Ishikawa (cell line): ENCODE data around the gene BUD13.

Source experiments
- CEBPB ChIP-seq: IDR thresholded peaks from 2 replicates; pipeline ENCODE4 v1.6.1; 2012
- CREB1 ChIP-seq: IDR thresholded peaks from 2 replicates; pipeline ENCODE4 v1.6.1; 2012; ENCODE audit warnings: low read depth
- EGR1 ChIP-seq: IDR thresholded peaks from 2 replicates; pipeline ENCODE4 v1.6.1; 2012
- EP300 ChIP-seq: IDR thresholded peaks from 2 replicates; pipeline ENCODE4 v1.6.1; 2012; ENCODE audit warnings: borderline replicate concordance
- FOXM1 ChIP-seq: IDR thresholded peaks from 2 replicates; pipeline ENCODE4 v1.6.1; 2012; ENCODE audit warnings: low read depth, borderline replicate concordance
- NFIC ChIP-seq: IDR thresholded peaks from 2 replicates; pipeline ENCODE4 v1.6.1; 2012
- RAD21 ChIP-seq: IDR thresholded peaks from 2 replicates; pipeline ENCODE4 v1.6.1; 2012; ENCODE audit warnings: low read depth
- TAF1 ChIP-seq: IDR thresholded peaks from 2 replicates; pipeline ENCODE4 v1.6.1; 2012; ENCODE audit warnings: low read depth, mild to moderate bottlenecking
- TCF12 ChIP-seq: IDR thresholded peaks from 2 replicates; pipeline ENCODE4 v1.6.1; 2012; ENCODE audit warnings: low read depth
- TEAD4 ChIP-seq: IDR thresholded peaks from 2 replicates; pipeline ENCODE4 v1.6.1; 2012
- USF1 ChIP-seq: IDR thresholded peaks from 2 replicates; pipeline ENCODE4 v1.6.1; 2012
- YY1 ChIP-seq: IDR thresholded peaks from 2 replicates; pipeline ENCODE4 v1.6.1; 2012; ENCODE audit warnings: low read depth
- ZBTB7A ChIP-seq: IDR thresholded peaks from 2 replicates; pipeline ENCODE4 v1.6.1; 2012; ENCODE audit warnings: low read depth
- TF ChIP-seq, protein P1 (sequence below): IDR thresholded peaks from 2 replicates; pipeline ENCODE4 v1.6.1; 2012
- TF ChIP-seq, protein P2 (sequence below): IDR thresholded peaks from 2 replicates; pipeline ENCODE4 v1.6.1; 2012; ENCODE audit warnings: low read depth, mild to moderate bottlenecking

The BUD13 gene

DNA sequence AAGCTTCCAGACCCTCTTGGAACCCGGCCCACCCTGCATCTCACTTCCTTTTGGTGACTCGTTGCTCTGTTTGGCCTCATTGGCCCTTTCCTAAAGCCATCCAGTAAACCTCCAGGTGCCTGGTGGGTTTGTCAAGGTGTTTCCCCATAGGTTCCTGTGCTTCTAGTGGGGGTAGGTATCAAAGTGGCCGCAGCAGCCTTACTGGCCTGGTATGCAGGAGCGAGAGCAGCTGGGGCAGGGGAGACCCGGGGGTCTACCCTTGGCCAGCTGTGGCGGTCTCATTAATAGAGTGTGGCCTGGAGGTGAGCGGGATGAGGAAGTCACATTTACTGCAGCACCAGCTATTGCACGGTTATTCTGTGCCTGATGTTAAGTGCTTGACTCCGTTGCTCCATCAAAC lies 46.3 kb upstream of the BUD13 start:
- TF ChIP-seq YY1 (no peak), EP300 (no peak), RAD21 (no peak), CEBPB (no peak), ZBTB7A (no peak), TCF12 (no peak), NFIC (no peak), CREB1 (no peak), TAF1 (no peak), USF1 (no peak), EGR1 (no peak), TEAD4 (no peak), FOXM1 (no peak)
- TF ChIP-seq, protein P1, sequence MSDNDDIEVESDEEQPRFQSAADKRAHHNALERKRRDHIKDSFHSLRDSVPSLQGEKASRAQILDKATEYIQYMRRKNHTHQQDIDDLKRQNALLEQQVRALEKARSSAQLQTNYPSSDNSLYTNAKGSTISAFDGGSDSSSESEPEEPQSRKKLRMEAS, result no peak
- TF ChIP-seq, protein P2, sequence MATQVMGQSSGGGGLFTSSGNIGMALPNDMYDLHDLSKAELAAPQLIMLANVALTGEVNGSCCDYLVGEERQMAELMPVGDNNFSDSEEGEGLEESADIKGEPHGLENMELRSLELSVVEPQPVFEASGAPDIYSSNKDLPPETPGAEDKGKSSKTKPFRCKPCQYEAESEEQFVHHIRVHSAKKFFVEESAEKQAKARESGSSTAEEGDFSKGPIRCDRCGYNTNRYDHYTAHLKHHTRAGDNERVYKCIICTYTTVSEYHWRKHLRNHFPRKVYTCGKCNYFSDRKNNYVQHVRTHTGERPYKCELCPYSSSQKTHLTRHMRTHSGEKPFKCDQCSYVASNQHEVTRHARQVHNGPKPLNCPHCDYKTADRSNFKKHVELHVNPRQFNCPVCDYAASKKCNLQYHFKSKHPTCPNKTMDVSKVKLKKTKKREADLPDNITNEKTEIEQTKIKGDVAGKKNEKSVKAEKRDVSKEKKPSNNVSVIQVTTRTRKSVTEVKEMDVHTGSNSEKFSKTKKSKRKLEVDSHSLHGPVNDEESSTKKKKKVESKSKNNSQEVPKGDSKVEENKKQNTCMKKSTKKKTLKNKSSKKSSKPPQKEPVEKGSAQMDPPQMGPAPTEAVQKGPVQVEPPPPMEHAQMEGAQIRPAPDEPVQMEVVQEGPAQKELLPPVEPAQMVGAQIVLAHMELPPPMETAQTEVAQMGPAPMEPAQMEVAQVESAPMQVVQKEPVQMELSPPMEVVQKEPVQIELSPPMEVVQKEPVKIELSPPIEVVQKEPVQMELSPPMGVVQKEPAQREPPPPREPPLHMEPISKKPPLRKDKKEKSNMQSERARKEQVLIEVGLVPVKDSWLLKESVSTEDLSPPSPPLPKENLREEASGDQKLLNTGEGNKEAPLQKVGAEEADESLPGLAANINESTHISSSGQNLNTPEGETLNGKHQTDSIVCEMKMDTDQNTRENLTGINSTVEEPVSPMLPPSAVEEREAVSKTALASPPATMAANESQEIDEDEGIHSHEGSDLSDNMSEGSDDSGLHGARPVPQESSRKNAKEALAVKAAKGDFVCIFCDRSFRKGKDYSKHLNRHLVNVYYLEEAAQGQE, result no peak

DNA sequence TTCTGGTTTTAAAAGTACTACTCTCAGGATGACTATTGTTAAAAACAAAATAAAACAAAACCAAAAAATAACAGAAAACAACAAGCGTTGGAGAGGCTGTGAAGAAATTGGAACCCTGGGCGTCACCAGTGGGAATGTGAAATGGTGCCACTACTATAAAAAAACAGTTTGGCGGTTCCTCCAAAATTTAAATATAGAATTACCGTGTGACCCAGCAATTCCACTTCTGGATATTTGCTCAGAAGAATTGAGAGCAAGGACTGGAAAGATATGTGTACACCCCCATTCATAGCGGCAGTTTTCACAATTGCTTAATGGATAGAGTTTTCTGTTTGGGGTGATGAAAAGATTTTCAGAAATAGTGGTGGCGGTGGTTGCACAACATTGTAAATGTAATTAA lies 41.7 kb upstream of the BUD13 start:
- no peak for TF ChIP-seq TCF12
- no peak for TF ChIP-seq EP300
- TF ChIP-seq CREB1, result no peak
- TF ChIP-seq TAF1, result no peak
- no peak for TF ChIP-seq NFIC
- TF ChIP-seq FOXM1, result no peak
- TF ChIP-seq EGR1, result no peak

DNA sequence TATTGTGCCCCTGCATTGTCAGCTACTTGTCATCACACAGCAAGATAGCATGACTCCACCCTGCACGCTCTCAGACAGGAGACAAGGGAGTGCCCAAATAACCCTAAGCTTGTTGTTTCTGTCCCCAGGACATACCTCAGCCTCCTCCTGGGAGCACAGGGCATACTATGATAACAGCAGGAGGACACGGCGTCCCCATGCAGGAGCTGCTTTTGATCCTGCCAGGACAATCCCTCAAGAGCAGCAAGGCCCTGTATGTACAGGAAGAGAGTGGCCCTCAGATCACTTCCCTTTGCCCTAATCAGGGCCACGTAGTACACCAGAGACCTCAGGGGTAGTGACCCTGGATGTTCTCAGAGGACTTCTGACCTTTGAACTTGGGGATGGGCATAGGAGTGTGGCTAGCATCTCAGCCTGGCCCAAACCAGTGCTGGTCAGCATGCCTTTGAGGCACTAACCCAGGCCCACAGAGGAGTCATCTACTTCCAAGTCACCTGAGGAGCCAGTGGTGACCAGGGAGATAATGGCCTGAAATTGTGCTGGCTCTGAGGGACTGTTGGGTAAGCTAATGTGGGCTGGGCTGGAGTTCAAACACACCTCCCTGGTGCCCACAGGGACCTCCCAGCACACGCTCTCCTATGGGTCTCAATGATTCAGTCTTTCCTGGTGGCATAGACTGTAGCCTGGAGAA lies 41.1 kb upstream of the BUD13 start:
- TF ChIP-seq, protein P1, result no peak
- TF ChIP-seq YY1 (no peak), FOXM1 (no peak), NFIC (no peak)

DNA sequence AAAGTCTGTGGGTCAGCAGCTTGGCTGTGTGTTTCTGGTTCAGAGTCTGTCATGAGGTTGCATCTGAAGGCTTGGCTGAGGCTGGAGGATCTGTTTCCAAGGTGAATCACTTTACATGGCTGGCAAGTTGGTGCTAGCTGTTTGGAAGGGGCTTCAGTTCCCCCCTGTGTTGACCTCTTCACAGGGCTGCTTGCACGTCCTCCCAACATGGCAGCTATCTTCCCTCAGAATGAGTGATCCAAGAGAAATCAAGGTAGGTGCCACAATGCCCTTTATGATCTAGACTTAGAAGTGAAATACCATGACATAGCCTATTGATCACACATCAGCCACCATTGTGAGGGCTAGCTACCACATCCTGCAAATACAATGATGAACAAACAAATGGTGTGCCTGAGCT lies 40.4 kb upstream of the BUD13 start:
- TF ChIP-seq EGR1, result no peak
- TF ChIP-seq NFIC, result no peak
- TF ChIP-seq YY1, result no peak
- no peak for TF ChIP-seq TAF1
- TF ChIP-seq TCF12, result no peak
- TF ChIP-seq CEBPB, result no peak
- TF ChIP-seq, protein P2, result no peak
- no peak for TF ChIP-seq ZBTB7A
- TF ChIP-seq EP300, result no peak
- no peak for TF ChIP-seq FOXM1
- TF ChIP-seq, protein P1, result no peak
- no peak for TF ChIP-seq CREB1
- TF ChIP-seq TEAD4, result no peak
- TF ChIP-seq USF1, result no peak
- no peak for TF ChIP-seq RAD21

DNA sequence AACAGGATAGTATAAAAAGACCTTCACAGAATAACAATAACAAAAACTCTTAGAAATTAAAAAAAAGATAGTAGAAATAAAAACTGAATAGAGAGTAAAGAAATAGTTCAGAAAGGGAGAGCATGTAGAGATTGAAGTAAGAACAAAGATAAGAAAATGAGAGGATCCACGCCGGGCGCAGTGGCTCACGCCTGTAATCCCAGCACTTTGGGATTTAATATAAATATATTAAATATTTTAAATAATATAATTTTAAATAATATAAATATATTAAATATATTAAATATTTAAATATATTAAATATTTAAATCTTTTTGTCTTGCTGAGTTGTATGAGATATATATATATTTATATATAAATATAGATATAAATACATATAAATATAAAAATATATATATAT lies 39.3 kb upstream of the BUD13 start:
- TF ChIP-seq RAD21 (no peak), FOXM1 (no peak), TAF1 (no peak), ZBTB7A (no peak), USF1 (no peak), EGR1 (no peak), NFIC (no peak), CREB1 (no peak), EP300 (no peak), TEAD4 (no peak), TCF12 (no peak), CEBPB (no peak), YY1 (no peak)
- TF ChIP-seq, protein P1, result no peak
- TF ChIP-seq, protein P2, result no peak
